Measurements from ENCODE around the gene REV3L.
"Not testable (repeated sequence)": the region's sequence is repeated elsewhere in the genome, so short reads cannot be mapped to it uniquely, and the experiment has no call there.

Gene REV3L

DNA sequence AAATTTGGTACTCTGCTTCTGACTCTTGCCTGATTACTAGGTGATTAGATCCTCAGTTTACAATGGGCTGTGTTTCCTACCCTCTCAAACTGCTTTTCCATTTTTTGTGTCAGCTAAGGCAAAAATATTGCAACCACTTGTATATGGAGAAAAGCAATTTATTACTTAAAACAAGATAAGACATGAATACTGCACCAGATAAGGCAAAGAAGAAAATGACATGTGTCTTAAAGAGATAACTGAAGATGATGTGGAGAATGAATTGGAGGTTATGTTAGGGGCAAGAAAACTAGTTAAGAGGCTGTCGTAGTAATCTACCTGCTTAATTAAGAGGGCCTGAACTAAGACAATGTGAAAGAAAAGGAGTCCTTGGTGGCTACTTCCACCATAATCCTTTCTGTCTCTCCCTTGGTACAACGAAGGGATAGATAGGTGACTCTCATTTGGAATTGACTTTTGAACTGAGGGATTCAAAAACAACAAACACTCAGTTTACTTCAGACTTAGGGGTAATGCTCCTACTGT, 16.3 kb upstream of the REV3L start:
- DNase-seq (ENCODE audit: low read depth in 4 of 4, low spot score in 1 of 4), result no peak

DNA sequence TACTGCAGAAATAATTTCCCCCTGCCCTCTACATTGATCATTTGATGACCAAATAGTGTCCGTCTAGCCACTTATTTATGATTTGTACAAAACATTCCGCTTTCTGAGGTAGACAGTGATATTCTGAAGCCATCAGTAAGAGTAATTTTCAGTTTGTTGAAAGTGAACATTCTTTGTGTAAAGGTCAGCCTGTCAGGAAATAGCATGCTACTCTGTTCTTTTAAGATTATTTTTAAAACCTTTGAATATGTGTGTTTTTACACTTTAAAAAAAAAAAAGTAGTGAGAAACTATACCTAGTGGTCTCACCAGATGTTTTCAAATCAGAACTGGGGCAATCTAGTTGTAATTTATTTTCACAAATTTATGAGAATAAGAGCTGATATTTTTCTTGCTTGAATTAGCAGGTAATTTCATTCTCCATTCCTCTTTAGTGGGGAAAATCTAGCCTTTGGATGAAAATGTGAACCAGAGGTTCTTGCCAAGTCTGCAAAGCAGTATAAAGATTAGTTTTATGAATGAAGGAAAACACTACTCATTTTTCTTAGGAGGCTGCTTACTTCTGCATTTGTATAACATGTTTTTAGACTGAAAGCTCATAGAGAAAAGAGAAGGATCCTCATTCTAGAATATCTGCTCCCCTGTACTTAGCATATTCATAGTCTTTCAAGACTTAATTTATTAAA, 12.1 kb upstream of the REV3L start:
- no peak for DNase-seq (ENCODE audit: low read depth in 4 of 4, low spot score in 1 of 4)

DNA sequence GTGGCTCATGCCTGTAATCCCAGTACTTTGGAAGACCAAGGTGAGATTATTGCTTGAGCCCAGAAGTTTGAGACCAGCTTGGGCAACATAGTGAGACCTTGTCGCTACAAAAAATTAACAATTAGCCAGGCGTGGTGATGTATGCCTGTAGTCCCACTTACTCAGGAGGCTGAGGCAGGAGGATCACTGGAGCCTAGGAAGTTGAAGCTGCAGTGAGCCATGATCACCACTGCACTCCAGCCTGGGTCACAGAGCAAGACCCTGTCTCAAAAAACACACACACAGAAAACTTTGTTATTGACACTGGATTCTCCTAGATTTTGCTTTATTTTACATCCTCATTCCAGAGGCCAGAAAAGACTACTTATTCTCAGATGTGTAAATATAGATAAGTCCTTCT, 9.5 kb upstream of the REV3L start:
- DNase-seq (ENCODE audit: low read depth in 4 of 4, low spot score in 1 of 4), result no peak

DNA sequence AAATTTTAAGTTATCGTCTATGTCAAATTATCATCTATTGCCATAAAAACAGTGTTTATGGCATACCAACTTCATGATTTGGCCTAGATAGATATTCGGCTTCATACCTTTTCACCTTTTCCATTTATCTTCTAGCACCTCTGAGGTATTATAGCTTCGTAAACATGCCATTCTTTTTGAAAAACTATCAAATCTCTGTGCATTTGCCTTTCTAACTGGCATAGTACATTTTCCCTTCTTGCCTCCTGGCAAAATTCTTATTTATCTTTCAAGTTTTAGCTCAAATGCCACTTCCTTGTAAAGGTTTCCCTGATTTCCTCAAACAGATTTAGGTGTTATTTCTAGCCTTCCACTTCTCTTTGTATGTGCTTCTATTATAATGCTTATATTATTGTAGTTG, 7.0 kb upstream of the REV3L start:
- DNase-seq (ENCODE audit: low read depth in 4 of 4, low spot score in 1 of 4), result no peak

DNA sequence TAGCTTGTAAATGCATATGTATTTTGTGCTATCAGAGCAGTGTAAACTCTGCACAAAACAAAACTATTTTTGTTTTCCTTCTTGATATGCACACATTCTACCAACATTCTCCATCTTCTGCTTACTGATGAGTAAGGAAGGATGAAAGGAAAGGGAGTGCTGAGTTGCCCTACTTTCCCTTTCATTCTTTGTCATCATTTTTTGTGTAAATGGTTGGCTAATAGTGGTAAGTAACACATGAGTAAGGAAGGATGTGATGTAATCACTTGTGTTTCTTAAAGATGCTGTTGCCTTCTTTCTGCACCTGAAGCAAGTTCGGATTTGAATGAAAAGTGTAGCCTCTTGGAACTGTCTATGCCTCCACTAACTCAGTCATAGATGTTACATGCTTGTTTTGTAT, 4.6 kb upstream of the REV3L start:
- no peak for DNase-seq (ENCODE audit: low read depth in 4 of 4, low spot score in 1 of 4)

DNA sequence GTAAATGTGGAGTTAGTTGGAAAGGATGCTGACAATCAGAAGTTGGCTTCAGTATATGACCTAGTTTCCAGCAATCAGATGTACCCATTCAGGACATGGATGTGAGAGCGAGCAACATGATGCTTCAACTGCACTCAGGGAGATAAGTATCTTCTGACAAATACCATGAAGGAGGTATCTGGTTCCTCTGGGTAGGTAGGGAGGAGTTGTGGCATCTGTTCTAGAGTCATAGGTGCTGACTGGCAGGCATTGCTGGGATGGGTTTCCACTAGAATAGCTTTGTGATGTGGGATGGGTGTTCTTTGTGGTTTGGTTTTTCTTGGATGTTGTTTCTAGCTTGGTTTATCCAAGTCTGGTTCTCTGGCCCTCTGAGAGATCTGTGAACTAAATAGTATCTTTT, 3.9 kb upstream of the REV3L start:
- no peak for DNase-seq (ENCODE audit: low read depth in 4 of 4, low spot score in 1 of 4)

DNA sequence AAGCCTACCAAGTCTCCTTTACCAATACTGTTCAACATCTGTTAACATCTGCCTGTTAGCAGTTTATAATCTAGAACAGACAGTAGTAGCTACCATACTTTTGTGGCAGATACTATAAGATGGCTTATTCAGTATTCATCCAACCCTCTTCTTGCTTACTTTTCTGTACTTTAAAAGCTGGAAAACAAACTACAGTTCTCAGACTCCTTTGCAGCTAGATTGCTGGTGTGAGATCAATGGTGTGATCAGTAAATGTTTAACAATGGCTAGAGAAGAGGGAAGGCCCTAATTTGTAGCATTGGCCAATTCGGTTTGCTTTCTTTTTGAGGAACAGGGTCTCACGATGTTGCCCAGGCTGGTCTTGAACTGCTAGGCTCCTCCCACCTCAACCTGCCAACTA, 3.5 kb upstream of the REV3L start:
- DNase-seq (ENCODE audit: low read depth in 4 of 4, low spot score in 1 of 4), result no peak

DNA sequence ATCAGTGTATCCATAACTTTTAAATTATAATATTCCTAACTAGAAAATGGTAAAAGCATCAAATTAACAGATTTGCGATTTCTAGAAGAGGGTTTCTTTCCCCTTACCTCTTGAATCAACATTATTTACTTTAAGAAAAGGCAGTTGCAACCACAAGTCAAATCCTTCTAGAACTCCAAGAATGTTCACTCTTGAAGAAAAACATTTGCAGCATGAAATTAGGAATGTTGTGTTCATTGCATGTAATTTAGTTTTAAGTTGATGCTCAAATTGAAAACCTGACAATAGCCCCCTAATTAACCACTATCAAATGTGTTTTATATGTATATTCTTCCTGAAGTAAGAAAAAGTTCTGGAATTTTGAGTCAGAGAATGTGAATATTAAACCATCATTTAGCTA, 2.3 kb upstream of the REV3L start:
- no peak for DNase-seq (ENCODE audit: low read depth in 4 of 4, low spot score in 1 of 4)

DNA sequence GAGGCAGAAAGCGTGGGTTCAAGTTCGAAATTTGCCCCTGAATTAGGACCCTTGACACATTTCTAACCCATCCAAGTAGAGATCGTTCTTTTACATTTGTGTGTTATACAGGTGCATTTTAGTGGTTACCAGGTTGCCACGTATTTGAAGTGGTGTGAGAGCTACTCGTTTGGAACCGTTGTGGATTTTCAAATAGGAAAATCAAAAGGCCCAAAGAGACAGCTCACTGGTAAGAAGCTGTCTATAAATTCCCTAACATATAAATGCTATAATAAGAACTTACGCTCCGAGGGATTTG, 1.6 kb upstream of the REV3L start:
- DNase-seq (ENCODE audit: low read depth in 4 of 4, low spot score in 1 of 4), result no peak

DNA sequence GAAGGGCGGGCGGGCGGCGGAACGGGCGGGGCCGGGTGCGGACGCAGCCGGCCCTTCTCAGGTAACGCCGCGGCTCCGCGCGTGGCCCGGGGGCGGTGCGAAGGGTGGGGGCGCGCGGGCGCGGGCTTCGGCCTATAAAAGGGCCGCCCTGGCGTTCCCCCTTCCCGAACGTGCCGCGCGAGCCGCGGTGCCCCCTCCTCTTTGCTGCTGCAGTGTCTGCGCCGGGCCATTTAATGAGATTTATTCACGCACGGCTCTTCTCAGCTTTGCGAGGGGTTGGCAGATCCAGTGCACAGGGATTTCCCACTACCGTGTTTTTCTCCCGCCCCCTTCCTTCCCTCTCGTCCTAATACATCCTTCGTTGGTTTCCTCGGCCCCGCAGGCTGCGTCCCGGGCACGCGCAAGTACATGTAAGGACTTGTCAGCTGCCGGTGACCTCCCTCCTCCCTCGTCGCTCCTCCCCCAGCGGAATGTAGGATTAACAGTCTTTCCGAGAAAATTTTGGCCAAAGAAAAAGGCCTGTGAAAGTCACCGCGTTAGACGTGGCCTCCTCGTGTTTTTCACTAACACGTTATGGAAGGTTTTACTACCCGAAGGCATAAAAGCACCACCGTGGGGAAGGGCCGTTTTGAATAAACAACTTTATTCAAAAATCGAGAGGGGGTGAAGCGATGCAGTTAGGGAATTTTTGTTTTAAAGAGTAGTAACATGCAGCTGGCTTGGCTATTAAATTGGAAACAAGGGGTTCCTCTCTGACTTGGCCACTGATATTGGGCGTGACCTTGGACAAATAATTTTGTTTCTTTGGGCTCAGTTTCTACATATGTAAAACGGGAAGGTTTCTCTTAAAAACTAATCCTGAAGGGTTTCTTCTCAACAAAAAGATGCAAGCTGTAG, 966 bp upstream of the REV3L start:
- peak; percentile 52 to 81 (median 63) for DNase-seq (ENCODE audit: low read depth in 4 of 4, low spot score in 1 of 4)

DNA sequence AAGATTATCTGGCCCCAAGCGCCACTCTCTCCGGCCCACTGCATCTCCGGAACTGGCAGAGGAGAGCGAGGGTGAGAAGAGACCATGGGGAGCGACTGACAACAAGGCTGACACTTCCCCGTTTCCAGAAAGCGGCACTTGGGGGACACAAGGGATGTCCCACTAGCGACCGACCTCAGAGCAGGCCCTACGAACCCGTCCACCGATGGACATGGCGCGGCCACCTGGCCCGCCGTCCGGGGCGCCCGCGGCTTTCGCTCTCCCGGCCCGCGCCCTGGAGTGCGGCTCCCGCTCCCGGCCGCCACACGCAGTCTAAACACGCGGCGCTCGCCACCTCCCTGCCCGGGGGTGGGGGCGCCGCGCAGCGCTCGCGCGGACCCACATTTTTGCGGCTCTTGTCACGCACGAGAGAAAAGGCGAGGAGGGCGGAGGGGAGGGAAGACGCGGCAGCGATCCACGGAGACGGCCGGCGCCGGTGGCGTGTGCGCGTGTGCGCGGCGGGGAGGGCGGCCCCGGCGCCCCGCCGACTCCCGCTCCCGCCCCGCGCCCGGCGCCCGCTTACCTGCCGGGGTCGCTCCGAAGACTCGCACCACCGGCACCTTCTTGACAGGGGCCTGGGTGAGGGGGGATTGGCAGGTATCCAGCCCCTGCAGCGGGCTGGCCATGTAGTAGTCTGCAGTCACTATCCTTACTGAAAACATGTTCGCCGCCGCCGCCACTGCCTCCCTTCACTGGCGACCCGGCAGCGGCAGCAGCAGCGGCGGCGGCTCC, 645 bp downstream of the REV3L start:
- peak in 3 of 4 experiments; percentile 17 to 32 (median 32) for DNase-seq (ENCODE audit: low read depth in 4 of 4, low spot score in 1 of 4)

DNA sequence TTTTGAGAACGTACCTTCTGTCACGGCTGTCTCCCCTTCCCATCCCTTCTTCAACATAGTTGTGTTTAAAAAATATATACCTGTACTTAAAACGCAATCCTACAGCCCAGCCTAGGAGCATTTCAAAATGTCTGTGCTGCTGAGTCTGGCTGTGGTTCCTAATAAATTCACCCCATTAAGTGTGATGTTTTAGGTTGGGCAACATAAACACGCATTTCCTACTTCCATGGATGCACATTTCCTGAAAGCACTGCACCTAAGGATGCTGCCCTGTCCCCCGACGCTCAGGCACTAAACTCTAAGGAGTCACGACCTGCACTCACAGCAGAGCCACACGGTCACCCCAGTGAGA, 1.2 kb downstream of the REV3L start:
- no peak for DNase-seq (ENCODE audit: low read depth in 4 of 4, low spot score in 1 of 4)

DNA sequence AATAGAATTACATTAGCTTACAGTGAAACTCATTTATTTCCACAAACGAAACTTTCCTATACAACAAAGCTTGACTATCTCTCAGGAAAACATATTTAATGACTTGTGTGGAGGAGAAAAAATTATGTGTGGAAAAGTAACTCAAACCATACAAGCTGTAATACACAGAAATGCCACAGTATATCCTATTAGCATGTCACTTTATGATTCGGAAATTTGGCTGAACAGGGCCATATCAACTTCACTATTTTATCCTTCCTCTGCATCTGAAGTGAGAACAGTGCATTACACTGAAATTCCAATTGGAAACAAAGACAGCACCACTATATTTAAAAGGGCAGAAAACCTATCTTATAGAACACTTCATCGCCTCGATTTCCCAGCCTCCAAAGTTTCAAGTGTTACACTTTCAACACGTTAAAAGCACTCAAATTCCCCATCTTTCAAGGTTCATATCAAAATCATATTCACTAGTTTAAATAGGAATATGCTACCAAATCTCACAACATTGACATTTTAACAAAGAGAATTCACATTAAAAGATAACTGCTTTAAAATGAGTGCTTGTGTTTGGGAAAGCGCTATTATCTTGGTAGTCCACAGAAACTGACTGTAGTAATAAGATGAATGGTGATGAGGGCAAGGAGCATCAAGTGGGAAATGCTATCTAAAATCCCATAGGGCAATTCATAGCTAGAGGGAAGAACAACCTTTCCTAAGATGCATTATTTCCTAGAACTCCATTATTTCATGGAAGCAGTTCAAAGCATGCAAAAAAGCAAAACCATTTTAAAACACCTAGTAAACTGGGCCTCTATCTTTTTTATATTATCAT, 1.8 kb downstream of the REV3L start:
- DNase-seq (ENCODE audit: low read depth in 4 of 4, low spot score in 1 of 4), result no peak

DNA sequence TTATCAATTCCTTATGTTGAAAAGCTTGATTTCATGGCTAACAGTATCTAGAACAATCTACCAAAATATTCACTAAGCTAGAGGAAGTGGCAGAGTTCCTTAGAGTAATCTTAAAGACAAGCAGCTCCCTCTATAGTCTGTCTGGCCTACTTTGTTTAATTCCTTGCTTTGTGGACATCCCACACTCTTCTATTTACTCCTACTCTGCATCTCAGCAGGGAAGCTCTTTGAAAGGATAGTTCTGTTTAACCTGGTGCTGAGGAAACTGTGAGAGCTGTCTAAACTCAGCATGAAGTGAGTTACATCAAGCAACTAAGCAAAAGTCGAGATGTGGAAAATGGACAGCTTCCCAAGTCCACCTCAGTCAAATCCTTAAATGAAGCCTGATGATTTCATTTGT, 4.3 kb downstream of the REV3L start:
- no peak for DNase-seq (ENCODE audit: low read depth in 4 of 4, low spot score in 1 of 4)

DNA sequence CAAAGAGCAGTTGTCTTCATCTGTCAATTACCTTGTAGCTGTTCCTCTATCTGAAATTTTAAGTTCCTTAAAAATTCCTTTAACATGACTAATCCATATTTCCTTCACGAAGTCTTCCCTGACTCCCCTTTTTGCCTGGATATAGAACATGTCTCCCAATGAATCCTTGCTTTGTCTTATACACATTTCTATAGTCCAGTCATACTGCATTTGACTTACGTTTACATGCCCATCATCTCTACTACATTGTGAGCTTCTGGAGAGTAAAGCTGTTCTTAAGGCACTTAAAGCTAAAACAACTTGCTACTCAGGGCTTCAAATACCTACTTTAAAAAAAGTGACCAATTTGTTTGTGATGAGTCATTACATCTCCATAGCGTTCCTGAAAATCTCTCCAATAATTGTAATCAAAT, 4.9 kb downstream of the REV3L start:
- DNase-seq (ENCODE audit: low read depth in 4 of 4, low spot score in 1 of 4), result no peak

DNA sequence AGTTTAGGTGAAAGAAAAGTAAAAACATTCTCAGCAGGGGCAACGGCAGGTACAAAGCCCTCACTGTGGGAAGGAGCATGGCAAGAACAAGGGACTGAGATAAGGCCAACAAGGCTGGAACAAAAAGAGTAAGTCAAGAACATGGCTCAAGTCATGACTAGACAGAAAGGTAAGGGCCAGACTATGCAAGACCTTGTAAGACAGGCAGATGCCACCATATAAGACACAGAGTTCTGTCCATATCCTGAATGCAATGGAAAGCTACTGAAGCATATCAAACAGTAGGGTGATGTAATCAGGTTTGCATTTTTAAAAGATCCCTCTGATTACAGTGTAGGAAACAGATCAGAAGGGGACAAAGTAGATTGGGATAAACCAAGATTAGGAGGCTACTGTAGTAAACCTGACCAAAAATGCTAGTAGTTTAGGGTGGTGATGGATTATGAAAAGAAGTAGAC, 5.5 kb downstream of the REV3L start:
- no peak for DNase-seq (ENCODE audit: low read depth in 4 of 4, low spot score in 1 of 4)

DNA sequence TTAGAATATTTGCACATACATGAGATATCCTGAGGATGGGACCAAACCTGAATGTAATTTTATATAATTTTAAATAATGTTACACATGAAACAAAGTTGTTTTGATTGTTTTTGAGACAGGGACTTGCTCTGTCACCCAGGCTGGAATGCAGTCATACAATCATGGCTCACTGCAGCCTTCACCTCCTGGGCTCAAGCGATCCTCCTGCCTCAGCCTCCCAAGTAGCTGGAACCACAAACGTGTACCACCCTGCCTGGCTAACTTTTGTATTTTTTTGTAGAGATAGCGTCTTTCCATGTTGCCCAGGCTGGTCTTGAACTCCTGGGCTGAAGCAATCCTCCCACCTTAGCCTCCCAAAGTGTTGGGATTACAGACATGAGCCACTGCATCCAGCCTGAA, 7.0 kb downstream of the REV3L start:
- not testable (repeated sequence) for DNase-seq (ENCODE audit: low read depth in 4 of 4, low spot score in 1 of 4)

DNA sequence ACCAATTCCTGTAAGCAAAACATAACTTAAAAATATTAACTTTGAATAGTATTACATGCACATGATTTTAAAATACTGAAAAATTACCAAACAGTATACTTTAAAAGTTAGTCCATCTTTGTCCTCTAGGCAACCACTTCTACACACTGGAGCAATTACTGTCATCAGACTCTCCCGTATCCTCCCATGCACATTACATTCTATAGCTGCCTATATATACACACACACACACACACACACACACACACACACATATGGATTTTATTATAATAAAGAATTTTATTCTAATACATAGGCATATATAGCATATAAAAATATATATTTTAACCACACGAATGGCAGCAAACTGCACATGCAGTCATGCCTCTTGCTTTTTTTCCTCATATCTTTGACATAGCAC, 8.2 kb downstream of the REV3L start:
- DNase-seq (ENCODE audit: low read depth in 4 of 4, low spot score in 1 of 4), result no peak

DNA sequence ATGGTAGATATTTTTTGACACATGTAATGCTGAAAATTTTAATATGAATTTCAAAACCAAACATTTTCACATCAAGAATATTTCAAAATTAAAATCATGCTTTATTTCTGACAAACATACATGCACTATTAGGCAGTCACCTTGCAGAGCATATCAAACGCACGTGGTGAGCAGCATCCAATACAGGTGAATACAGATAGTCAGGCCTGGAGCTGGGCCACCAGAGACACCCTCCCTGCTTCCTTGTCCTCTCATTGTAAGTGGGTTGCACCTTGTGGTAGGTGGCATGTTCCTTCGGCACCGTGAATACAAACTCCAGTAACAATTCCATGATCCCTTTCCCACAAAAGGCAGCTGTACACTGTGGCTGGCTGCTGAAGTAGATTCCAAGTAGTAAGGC, 8.9 kb downstream of the REV3L start:
- no peak for DNase-seq (ENCODE audit: low read depth in 4 of 4, low spot score in 1 of 4)

DNA sequence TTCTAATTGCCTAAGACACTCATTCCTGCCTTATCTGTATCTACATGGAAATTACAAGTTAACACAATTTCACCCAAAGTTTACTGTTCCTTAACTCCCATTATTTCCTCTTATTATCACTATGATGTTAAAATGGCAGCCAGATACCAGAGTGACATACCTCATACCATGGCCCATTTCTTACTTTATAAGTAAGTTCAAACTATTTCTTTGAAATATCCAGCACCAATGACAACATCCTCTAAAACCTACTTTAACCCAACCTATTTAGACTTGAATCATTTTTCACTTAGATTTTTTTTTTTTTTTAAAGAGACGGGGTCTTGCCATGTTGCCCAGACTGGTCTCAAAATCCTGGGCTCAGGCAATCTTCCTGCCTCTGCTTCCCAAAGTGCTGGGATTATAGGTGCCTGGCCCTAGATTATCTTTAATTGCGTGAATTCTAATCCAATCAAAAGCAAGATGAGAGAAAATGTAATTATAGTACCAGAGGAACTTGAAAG, 10.0 kb downstream of the REV3L start:
- DNase-seq (ENCODE audit: low read depth in 4 of 4, low spot score in 1 of 4), result no peak

DNA sequence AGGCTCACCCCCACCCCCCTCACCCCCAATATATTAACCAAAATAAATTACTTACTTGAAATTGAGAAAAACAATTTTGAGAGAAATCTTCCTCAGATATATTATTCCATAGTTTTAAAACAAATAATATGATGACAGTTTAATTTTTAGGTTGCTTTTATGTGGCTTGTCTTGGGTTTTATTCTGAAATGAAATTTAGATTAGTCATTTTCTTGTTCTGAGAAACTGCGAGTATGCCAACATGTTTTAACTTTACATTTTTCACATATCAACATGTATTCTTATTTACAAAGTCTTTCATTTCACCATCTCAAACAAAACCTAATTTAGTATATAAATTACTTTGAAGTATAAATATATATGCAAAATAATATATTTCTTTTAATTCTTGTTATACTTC, 11.1 kb downstream of the REV3L start:
- no peak for DNase-seq (ENCODE audit: low read depth in 4 of 4, low spot score in 1 of 4)
